ENCODE data around the gene ZNF700.
"Not testable (repeated sequence)": the region's sequence is repeated elsewhere in the genome, so short reads cannot be mapped to it uniquely, and the experiment has no call there.

The ZNF700 gene

DNA sequence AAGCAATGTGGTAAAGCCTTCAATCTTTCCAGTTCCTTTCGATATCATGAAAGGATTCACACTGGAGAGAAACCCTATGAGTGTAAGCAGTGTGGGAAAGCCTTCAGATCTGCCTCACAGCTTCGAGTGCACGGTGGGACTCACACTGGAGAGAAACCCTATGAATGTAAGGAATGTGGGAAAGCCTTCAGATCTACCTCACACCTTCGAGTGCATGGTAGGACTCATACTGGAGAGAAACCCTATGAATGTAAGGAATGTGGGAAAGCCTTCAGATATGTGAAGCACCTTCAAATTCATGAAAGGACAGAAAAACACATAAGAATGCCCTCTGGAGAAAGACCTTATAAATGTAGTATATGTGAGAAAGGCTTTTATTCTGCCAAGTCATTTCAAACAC is 24.3 kb downstream of the ZNF700 start:
- TF ChIP-seq ZNF529 (tag by site-specific recombination; IDR thresholded peaks at IDR 0.05; ENCODE audit: insufficient replicate concordance): peak; percentile 41
- TF ChIP-seq ZBTB21 (tag by site-specific recombination; IDR thresholded peaks at IDR 0.05): no peak
- peak; percentile 99 for TF ChIP-seq SETDB1 (IDR thresholded peaks at IDR 0.05; ENCODE audit: insufficient read length, low read length)
- TF ChIP-seq ZNF558 (tag by site-specific recombination; IDR thresholded peaks at IDR 0.05): no peak
- Histone ChIP-seq H3K4me1 (ENCODE audit: control insufficient read depth, insufficient read depth, low read length) (no peaks in the 10 kb centered on the region), H3K36me3 (ENCODE audit: control insufficient read depth in 2 of 2, insufficient read depth in 1 of 2, low read length in 2 of 2) (peaks cover 0 to 53% of the 10 kb centered on the region in 2 experiments; a peak in 1 of 3 replicates), H3K27ac (ENCODE audit: extremely low read depth, low read depth, low read length) (no peak overlapping the region), H3K4me3 (ENCODE audit: low read depth, low read length) (no peak overlapping the region), H3K9me3 (ENCODE audit: control insufficient read depth, insufficient read depth, low read depth, low read length) (no peaks in the 10 kb centered on the region)
- ChIA-PET CTCF (no interaction called here), POLR2A (no interaction called here)

DNA sequence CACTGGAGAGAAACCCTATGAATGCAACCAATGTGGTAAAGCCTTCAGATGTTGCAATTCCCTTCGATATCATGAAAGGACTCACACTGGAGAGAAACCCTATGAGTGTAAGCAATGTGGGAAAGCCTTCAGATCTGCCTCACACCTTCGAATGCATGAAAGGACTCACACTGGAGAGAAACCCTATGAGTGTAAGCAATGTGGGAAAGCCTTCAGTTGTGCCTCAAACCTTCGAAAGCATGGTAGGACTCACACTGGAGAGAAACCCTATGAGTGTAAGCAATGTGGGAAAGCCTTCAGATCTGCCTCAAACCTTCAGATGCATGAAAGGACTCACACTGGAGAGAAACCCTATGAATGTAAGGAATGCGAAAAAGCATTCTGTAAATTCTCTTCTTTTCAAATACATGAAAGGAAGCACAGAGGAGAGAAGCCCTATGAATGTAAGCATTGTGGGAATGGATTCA is 24.7 kb downstream of the ZNF700 start:
- POLR2A ChIA-PET; H3K4me1 ChIP-seq (ENCODE audit: control insufficient read depth, insufficient read depth, low read length); H3K4me3 ChIP-seq (ENCODE audit: low read depth, low read length); H3K27ac ChIP-seq (ENCODE audit: extremely low read depth, low read depth, low read length); CTCF ChIA-PET; H3K9me3 ChIP-seq (ENCODE audit: control insufficient read depth, insufficient read depth, low read depth, low read length); TF ChIP-seq ZNF274 (IDR thresholded peaks at IDR 0.05; ENCODE audit: low read length): not testable (repeated sequence)
- H3K36me3 ChIP-seq (ENCODE audit: control insufficient read depth in 2 of 2, insufficient read depth in 1 of 2, low read length in 2 of 2): peaks cover 0 to 48% of the 10 kb centered on the region in 2 experiments; a peak in 1 of 3 replicates
- TF ChIP-seq ZNF274 (tag by site-specific recombination; IDR thresholded peaks at IDR 0.05; ENCODE audit: borderline replicate concordance): peak; percentile 83; the same call in 1 of the 2 replicates
- TF ChIP-seq TRIM28 (IDR thresholded peaks at IDR 0.05; ENCODE audit: borderline replicate concordance, low read length): peak; percentile 95; the same call in 1 of the 2 replicates
- TF ChIP-seq, protein P1, sequence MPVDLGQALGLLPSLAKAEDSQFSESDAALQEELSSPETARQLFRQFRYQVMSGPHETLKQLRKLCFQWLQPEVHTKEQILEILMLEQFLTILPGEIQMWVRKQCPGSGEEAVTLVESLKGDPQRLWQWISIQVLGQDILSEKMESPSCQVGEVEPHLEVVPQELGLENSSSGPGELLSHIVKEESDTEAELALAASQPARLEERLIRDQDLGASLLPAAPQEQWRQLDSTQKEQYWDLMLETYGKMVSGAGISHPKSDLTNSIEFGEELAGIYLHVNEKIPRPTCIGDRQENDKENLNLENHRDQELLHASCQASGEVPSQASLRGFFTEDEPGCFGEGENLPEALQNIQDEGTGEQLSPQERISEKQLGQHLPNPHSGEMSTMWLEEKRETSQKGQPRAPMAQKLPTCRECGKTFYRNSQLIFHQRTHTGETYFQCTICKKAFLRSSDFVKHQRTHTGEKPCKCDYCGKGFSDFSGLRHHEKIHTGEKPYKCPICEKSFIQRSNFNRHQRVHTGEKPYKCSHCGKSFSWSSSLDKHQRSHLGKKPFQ (tag by site-specific recombination; IDR thresholded peaks at IDR 0.05): 0 out of 2 replicates have a peak, but pooled peaks have one; percentile 18
- TF ChIP-seq, protein P2, sequence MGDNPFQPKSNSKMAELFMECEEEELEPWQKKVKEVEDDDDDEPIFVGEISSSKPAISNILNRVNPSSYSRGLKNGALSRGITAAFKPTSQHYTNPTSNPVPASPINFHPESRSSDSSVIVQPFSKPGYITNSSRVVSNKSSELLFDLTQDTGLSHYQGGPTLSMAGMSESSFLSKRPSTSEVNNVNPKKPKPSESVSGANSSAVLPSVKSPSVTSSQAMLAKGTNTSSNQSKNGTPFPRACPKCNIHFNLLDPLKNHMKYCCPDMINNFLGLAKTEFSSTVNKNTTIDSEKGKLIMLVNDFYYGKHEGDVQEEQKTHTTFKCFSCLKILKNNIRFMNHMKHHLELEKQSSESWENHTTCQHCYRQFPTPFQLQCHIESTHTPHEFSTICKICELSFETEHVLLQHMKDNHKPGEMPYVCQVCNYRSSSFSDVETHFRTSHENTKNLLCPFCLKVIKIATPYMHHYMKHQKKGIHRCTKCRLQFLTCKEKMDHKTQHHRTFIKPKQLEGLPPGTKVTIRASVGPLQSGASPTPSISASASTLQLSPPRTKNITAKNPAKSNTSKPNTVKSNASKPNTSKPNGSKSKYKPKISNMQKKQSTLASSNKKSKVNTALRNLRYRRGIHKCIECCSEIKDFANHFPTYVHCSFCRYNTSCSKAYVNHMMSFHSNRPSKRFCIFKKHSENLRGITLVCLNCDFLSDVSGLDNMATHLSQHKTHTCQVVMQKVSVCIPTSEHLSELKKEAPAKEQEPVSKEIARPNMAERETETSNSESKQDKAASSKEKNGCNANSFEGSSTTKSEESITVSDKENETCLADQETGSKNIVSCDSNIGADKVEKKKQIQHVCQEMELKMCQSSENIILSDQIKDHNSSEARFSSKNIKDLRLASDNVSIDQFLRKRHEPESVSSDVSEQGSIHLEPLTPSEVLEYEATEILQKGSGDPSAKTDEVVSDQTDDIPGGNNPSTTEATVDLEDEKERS (tag by site-specific recombination; IDR thresholded peaks at IDR 0.05): peak; percentile 68; the same call in 1 of the 2 replicates
- TF ChIP-seq SETDB1 (IDR thresholded peaks at IDR 0.05; ENCODE audit: insufficient read length, low read length): peak; percentile 98

DNA sequence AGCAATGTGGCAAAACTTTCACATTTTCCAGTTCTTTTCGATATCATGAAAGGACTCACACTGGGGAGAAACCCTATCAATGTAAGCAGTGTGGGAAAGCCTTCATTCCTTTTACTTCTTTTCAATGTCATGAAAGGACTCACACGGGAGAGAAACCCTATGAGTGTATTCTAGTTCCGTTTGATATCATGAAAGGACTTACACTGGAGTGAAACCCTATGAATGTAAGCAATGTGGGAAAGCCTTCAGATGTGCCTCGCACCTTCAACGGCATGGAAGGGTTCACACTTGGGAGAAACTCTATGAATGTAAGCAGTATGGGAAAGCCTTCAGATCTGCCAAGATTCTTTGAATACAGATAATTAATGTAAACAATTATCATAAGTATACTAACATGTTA is 25.4 kb downstream of the ZNF700 start:
- H3K4me1 ChIP-seq (ENCODE audit: control insufficient read depth, insufficient read depth, low read length): no peaks in the 10 kb centered on the region
- no peak overlapping the region for H3K27ac ChIP-seq (ENCODE audit: extremely low read depth, low read depth, low read length)
- no peaks in the 10 kb centered on the region for H3K9me3 ChIP-seq (ENCODE audit: control insufficient read depth, insufficient read depth, low read depth, low read length)
- H3K36me3 ChIP-seq (ENCODE audit: control insufficient read depth in 2 of 2, insufficient read depth in 1 of 2, low read length in 2 of 2): peaks cover 0 to 44% of the 10 kb centered on the region in 2 experiments; a peak in 1 of 3 replicates
- POLR2A ChIA-PET: no interaction called here
- TF ChIP-seq, protein P3, sequence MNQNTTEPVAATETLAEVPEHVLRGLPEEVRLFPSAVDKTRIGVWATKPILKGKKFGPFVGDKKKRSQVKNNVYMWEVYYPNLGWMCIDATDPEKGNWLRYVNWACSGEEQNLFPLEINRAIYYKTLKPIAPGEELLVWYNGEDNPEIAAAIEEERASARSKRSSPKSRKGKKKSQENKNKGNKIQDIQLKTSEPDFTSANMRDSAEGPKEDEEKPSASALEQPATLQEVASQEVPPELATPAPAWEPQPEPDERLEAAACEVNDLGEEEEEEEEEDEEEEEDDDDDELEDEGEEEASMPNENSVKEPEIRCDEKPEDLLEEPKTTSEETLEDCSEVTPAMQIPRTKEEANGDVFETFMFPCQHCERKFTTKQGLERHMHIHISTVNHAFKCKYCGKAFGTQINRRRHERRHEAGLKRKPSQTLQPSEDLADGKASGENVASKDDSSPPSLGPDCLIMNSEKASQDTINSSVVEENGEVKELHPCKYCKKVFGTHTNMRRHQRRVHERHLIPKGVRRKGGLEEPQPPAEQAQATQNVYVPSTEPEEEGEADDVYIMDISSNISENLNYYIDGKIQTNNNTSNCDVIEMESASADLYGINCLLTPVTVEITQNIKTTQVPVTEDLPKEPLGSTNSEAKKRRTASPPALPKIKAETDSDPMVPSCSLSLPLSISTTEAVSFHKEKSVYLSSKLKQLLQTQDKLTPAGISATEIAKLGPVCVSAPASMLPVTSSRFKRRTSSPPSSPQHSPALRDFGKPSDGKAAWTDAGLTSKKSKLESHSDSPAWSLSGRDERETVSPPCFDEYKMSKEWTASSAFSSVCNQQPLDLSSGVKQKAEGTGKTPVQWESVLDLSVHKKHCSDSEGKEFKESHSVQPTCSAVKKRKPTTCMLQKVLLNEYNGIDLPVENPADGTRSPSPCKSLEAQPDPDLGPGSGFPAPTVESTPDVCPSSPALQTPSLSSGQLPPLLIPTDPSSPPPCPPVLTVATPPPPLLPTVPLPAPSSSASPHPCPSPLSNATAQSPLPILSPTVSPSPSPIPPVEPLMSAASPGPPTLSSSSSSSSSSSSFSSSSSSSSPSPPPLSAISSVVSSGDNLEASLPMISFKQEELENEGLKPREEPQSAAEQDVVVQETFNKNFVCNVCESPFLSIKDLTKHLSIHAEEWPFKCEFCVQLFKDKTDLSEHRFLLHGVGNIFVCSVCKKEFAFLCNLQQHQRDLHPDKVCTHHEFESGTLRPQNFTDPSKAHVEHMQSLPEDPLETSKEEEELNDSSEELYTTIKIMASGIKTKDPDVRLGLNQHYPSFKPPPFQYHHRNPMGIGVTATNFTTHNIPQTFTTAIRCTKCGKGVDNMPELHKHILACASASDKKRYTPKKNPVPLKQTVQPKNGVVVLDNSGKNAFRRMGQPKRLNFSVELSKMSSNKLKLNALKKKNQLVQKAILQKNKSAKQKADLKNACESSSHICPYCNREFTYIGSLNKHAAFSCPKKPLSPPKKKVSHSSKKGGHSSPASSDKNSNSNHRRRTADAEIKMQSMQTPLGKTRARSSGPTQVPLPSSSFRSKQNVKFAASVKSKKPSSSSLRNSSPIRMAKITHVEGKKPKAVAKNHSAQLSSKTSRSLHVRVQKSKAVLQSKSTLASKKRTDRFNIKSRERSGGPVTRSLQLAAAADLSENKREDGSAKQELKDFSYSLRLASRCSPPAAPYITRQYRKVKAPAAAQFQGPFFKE (tag by site-specific recombination; IDR thresholded peaks at IDR 0.05; ENCODE audit: borderline replicate concordance): no peak
- TF ChIP-seq ZNF274 (IDR thresholded peaks at IDR 0.05; ENCODE audit: low read length) (no peak), ZNF274 (tag by site-specific recombination; IDR thresholded peaks at IDR 0.05; ENCODE audit: borderline replicate concordance) (peak; percentile 45; the same call in 1 of the 2 replicates)
- H3K4me3 ChIP-seq (ENCODE audit: low read depth, low read length): no peak overlapping the region
- CTCF ChIA-PET: no interaction called here
